K562 (cell line): ENCODE measurements around the gene CCDC78. TPM values are rescaled to one million over a fixed set of nuclear protein-coding genes. Genes with fewer than 3 reads are reported as not detected.

ENCODE experiments used
- ATF7 ChIP-seq: fragments of 450-650 bp; IDR thresholded peaks from 2 replicates; pipeline ENCODE4 v1.7.1; 2014; ENCODE audit warnings: mild to moderate bottlenecking, moderate library complexity
- KLF16 ChIP-seq: IDR thresholded peaks from 2 replicates; pipeline ENCODE4 v1.6.1; 2016; ENCODE audit warnings: antibody characterized with exemption
- NR2C1 ChIP-seq, 2 experiments: fragments of 450-650 bp; IDR thresholded peaks; 2 replicates each; pipeline ENCODE4 v1.6.1; 2017; ENCODE audit warnings: mild to moderate bottlenecking in 2 of 2, antibody characterized with exemption in 1 of 2, inconsistent platforms in 1 of 2, missing compliant biosample characterization in 1 of 2, missing genetic modification characterization in 1 of 2
- RBBP5 ChIP-seq: fragments of 200-600 bp; sonication (generic); IDR thresholded peaks from 2 replicates; pipeline ENCODE4 v1.6.1; 2012; ENCODE audit warnings: borderline replicate concordance, mild to moderate bottlenecking, low read length, control low read depth, inconsistent platforms; ENCODE audit not compliant: insufficient read depth, poor library complexity, severe bottlenecking
- RBM39 ChIP-seq: fragments of 200-400 bp; formaldehyde crosslinking; optimal IDR thresholded peaks from 2 replicates; pipeline ENCODE3; 2018; ENCODE audit warnings: low read depth, low read length
- RNF2 ChIP-seq: sonication (generic); IDR thresholded peaks from 2 replicates; pipeline ENCODE4 v1.6.1; 2016
- ZNF140 ChIP-seq: fragments of 250-450 bp; sonication (Bioruptor Pico); IDR thresholded peaks from 2 replicates; pipeline ENCODE4 v1.8.0; 2021; ENCODE audit warnings: moderate library complexity, mild to moderate bottlenecking, inconsistent platforms
- polyA plus RNA-seq, 8 experiments: library from polyadenylated mRNA; depleted of rRNA in 4 of 8; stranded (reverse) in 5 of 8; unstranded in 3 of 8; fragments of >200 nt; fragmentation: Nextera tagmentation in 2 of 8; fragmentation: Illumina TruSeq in 1 of 8; extraction: Ambion mirVana in 2 of 8; extraction: Trizol in 1 of 8; gene quantifications; 2 replicates each; pipeline versions ENCODE4 v1.2.1 to v1.2.3, GENCODE V29; 2011 to 2014; ENCODE audit warnings: inconsistent platforms in 1 of 8, missing spikeins in 1 of 8
- total RNA-seq, 7 experiments: library from RNA; depleted of rRNA in 6 of 7; stranded (reverse); fragments of >200 nt in 6 of 7; fragmentation: Illumina TruSeq in 2 of 7; extraction: Trizol in 2 of 7; gene quantifications; 2 replicates each; pipeline versions ENCODE4 v1.2.1 to v1.2.3, GENCODE V29; 2011 to 2021; ENCODE audit warnings: low replicate concordance in 1 of 7
- TF ChIP-seq, protein P1 (sequence below): fragments of 450-650 bp; formaldehyde crosslinking; IDR thresholded peaks from 2 replicates; pipeline ENCODE4 v1.4.0; 2022; ENCODE audit warnings: missing genetic modification characterization
- TF ChIP-seq, protein P2 (sequence below): fragments of 250-450 bp; sonication (Bioruptor Pico); IDR thresholded peaks from 2 replicates; pipeline ENCODE4 v1.5.0; 2021
- TF ChIP-seq, protein P3 (sequence below): fragments of 450-650 bp; IDR thresholded peaks from 2 replicates; pipeline ENCODE4 v1.6.1; 2016; ENCODE audit warnings: missing biosample characterization, missing genetic modification characterization
- TF ChIP-seq, protein P4 (sequence below): sonication (generic); formaldehyde crosslinking; IDR thresholded peaks from 2 replicates; pipeline ENCODE4 v1.8.1; 2023; ENCODE audit warnings: mild to moderate bottlenecking, missing genetic modification reagents
- TF ChIP-seq, protein P5 (sequence below): sonication (generic); formaldehyde crosslinking; IDR thresholded peaks from 2 replicates; pipeline ENCODE4 v1.8.0; 2022; ENCODE audit warnings: mild to moderate bottlenecking, missing genetic modification reagents
- TF ChIP-seq, protein P6 (sequence below), 3 experiments: fragments of 200-800 bp in 1 of 3; sonication (Bioruptor generic) in 1 of 3; sonication (generic) in 1 of 3; formaldehyde crosslinking in 1 of 3; IDR thresholded peaks; 2 replicates each; pipeline versions ENCODE4 v1.6.1 to v1.8.0; 2016 to 2022; ENCODE audit warnings: mild to moderate bottlenecking in 2 of 3, missing compliant biosample characterization in 2 of 3, missing genetic modification characterization in 2 of 3, missing genetic modification reagents in 1 of 3

Gene CCDC78
- total and polyA plus RNA-seq, 9 of the 15 experiments (the other 6 are each of a cell fraction or from before 2014, with no cell fraction given), result 0.24 to 17.7 (median 2.9) TPM

DNA sequence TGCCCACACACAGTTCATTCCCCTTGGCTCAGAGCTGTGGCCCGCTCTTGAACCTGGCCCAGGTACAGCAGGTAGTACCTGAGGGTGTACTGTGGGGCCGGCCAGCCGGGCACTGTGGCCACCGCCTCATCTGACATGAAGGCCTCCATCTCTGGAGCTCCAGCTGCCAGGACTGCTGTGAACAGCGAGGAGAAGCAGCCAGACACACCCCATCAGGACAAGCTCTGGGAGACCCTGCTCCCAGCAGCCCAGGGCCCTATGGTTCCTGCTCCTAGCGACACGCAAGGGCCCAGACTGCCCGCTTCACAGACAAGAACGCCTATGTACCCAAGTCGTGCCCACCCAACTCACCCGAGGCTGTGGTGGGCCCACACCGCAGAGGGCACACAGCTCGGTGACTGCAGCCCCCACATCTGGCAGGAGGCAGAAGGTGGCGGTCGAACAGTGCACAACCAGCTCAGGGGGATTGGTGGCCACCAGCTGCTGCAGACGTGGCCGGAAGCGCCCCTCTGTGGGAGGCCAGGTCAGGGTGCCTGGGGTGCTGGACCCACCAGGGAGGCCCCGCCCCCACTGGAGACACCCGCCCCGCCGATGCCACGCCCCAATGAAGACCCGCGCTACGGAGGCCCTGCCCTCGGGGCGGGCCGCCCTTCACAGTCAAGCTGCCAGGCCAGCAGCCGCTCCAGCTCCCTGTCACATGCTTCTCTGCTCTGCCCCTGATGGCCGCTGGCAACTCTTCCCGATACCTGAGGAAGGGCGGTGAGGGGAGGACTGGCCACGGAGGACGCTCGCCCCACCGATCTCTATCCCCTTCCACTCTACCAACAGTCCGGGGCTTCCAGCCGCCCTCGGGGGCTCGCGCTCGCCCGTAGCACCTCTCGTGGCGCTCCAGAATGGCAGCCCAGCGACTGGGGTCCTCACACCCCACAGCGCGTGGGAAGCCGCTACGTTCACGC lies 47.1 kb downstream of the CCDC78 start (continued):
- TF ChIP-seq, protein P1, sequence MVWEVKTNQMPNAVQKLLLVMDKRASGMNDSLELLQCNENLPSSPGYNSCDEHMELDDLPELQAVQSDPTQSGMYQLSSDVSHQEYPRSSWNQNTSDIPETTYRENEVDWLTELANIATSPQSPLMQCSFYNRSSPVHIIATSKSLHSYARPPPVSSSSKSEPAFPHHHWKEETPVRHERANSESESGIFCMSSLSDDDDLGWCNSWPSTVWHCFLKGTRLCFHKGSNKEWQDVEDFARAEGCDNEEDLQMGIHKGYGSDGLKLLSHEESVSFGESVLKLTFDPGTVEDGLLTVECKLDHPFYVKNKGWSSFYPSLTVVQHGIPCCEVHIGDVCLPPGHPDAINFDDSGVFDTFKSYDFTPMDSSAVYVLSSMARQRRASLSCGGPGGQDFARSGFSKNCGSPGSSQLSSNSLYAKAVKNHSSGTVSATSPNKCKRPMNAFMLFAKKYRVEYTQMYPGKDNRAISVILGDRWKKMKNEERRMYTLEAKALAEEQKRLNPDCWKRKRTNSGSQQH (CRISPR knock-in tag), result no peak
- TF ChIP-seq, protein P2, sequence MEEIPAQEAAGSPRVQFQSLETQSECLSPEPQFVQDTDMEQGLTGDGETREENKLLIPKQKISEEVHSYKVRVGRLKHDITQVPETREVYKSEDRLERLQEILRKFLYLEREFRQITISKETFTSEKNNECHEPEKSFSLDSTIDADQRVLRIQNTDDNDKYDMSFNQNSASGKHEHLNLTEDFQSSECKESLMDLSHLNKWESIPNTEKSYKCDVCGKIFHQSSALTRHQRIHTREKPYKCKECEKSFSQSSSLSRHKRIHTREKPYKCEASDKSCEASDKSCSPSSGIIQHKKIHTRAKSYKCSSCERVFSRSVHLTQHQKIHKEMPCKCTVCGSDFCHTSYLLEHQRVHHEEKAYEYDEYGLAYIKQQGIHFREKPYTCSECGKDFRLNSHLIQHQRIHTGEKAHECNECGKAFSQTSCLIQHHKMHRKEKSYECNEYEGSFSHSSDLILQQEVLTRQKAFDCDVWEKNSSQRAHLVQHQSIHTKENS, result no peak
- TF ChIP-seq RBM39 (no peak), KLF16 (no peak), ZNF140 (CRISPR knock-in tag) (no peak), NR2C1 (IDR thresholded peaks at IDR 0.05) (no peak), NR2C1 (tag; IDR thresholded peaks at IDR 0.05) (no peak), RNF2 (no peak), RBBP5 (no peak), ATF7 (no peak)
- TF ChIP-seq, protein P3, sequence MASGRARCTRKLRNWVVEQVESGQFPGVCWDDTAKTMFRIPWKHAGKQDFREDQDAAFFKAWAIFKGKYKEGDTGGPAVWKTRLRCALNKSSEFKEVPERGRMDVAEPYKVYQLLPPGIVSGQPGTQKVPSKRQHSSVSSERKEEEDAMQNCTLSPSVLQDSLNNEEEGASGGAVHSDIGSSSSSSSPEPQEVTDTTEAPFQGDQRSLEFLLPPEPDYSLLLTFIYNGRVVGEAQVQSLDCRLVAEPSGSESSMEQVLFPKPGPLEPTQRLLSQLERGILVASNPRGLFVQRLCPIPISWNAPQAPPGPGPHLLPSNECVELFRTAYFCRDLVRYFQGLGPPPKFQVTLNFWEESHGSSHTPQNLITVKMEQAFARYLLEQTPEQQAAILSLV (tag), result no peak
- TF ChIP-seq, protein P4, sequence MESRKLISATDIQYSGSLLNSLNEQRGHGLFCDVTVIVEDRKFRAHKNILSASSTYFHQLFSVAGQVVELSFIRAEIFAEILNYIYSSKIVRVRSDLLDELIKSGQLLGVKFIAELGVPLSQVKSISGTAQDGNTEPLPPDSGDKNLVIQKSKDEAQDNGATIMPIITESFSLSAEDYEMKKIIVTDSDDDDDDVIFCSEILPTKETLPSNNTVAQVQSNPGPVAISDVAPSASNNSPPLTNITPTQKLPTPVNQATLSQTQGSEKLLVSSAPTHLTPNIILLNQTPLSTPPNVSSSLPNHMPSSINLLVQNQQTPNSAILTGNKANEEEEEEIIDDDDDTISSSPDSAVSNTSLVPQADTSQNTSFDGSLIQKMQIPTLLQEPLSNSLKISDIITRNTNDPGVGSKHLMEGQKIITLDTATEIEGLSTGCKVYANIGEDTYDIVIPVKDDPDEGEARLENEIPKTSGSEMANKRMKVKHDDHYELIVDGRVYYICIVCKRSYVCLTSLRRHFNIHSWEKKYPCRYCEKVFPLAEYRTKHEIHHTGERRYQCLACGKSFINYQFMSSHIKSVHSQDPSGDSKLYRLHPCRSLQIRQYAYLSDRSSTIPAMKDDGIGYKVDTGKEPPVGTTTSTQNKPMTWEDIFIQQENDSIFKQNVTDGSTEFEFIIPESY (CRISPR knock-in tag), result no peak; the same call in 1 of the 2 replicates
- TF ChIP-seq, protein P5, sequence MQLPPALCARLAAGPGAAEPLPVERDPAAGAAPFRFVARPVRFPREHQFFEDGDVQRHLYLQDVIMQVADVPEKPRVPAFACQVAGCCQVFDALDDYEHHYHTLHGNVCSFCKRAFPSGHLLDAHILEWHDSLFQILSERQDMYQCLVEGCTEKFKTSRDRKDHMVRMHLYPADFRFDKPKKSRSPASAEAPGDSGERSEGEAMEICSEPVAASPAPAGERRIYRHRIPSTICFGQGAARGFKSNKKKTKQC, result peak; percentile 60; the same call in 1 of the 2 replicates
- TF ChIP-seq, protein P6, sequence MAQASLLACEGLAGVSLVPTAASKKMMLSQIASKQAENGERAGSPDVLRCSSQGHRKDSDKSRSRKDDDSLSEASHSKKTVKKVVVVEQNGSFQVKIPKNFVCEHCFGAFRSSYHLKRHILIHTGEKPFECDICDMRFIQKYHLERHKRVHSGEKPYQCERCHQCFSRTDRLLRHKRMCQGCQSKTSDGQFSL (CRISPR knock-in tag; IDR thresholded peaks at IDR 0.05), result no peak
- TF ChIP-seq, protein P6 (tag; IDR thresholded peaks at IDR 0.05), result no peak
